ENCODE results near the gene SLC22A17. TPM values are rescaled to one million over a fixed set of nuclear protein-coding genes. Genes with fewer than 3 reads are reported as not detected.

SLC22A17 gene
- total RNA-seq, 1 experiment from 2014 or later, result not detected

DNA sequence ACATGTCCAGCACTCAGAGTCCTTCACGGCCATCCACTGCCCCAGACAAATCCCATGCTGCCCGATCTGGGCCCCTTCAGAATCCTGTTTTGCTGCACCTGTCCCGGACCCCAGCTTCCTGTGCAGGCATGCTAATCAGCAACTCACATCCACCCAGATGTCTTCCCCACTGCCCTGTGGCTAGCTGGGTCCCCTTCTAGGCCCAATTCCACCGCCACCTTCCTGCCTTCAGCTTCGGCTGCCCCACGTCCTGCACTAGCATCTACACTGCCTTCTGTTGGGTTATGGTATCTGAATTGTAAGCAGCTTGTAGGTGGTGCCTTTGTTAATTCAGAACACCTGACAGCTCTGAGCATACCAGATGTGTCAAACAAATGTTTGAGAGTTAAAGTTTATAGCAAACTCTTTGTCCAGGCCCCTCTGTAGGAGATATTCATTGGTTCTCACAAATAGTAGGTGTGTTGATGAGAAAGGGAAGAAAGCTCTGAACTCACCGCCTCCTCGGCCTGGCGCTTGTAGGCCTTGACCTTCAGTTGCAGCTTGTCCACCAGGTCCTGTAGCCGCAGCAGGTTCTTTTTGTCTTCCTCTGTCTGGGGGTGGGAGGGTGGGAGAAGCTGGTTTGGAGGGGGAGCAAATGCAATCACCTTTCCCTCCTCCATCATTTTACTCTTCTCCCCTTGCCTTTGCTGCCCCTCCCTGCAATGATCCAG is 30.2 kb upstream of the SLC22A17 start:
- intact Hi-C loops (cut with micrococcal nuclease; ENCODE audit: unreplicated experiment), result no loop called here
- no peaks in the 10 kb centered on the region for H3F3A ChIP-seq (ENCODE audit: insufficient read depth, low read depth)
- no peak overlapping the region for H3K27ac ChIP-seq
- H3K9me3 ChIP-seq (ENCODE audit: insufficient read depth, low read depth), result no peaks in the 10 kb centered on the region
- peaks cover 71% of the 10 kb centered on the region for H3K27me3 ChIP-seq (ENCODE audit: insufficient read depth, low read depth)
- H4K20me1 ChIP-seq (ENCODE audit: insufficient read depth), result no peaks in the 10 kb centered on the region
- no TSS peak for BruUV-seq (replicated peaks)
- CTCF ChIA-PET, result no interaction called here
- no peaks in the 10 kb centered on the region for H3K9me2 ChIP-seq (ENCODE audit: insufficient read depth)
- DNase-seq, result no peak
- no peaks in the 10 kb centered on the region for H3K79me2 ChIP-seq (ENCODE audit: low read depth)
- TF ChIP-seq, protein P1, sequence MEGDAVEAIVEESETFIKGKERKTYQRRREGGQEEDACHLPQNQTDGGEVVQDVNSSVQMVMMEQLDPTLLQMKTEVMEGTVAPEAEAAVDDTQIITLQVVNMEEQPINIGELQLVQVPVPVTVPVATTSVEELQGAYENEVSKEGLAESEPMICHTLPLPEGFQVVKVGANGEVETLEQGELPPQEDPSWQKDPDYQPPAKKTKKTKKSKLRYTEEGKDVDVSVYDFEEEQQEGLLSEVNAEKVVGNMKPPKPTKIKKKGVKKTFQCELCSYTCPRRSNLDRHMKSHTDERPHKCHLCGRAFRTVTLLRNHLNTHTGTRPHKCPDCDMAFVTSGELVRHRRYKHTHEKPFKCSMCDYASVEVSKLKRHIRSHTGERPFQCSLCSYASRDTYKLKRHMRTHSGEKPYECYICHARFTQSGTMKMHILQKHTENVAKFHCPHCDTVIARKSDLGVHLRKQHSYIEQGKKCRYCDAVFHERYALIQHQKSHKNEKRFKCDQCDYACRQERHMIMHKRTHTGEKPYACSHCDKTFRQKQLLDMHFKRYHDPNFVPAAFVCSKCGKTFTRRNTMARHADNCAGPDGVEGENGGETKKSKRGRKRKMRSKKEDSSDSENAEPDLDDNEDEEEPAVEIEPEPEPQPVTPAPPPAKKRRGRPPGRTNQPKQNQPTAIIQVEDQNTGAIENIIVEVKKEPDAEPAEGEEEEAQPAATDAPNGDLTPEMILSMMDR (conservative IDR thresholded peaks at IDR 0.05), result no peak
- no peak for TF ChIP-seq EZH2 (IDR thresholded peaks at IDR 0.05; ENCODE audit: low read depth)
- H3K4me3 ChIP-seq, result no peak overlapping the region
- no peak overlapping the region for H2AFZ ChIP-seq
- H3K4me1 ChIP-seq (replicated peaks; ENCODE audit: insufficient read depth), result no peaks in the 10 kb centered on the region
- H3K4me2 ChIP-seq, result no peak overlapping the region
- H3K36me3 ChIP-seq (ENCODE audit: low read depth), result no peaks in the 10 kb centered on the region
- POLR2A ChIA-PET (ENCODE audit: unreplicated experiment), result no interaction called here

DNA sequence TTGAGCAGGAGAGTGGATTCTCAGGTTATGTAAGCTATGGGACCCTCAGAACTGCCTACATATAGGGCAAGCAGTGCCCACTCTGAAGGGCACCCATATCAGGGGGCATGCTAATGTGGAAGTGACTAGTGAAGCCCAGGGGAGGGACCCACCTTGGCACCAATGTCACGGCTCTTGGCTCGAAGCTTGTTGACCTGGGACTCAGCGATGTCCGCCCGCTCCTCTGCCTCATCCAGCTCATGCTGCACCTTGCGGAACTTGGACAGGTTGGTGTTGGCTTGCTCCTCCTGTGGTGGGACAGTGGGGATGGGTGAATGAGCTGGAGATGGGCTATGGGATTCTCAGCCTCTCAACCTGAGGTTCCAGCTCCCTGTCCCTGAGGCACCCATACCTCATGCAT is 29.6 kb upstream of the SLC22A17 start:
- TF ChIP-seq, protein P1 (conservative IDR thresholded peaks at IDR 0.05), result no peak
- no peak for TF ChIP-seq EZH2 (IDR thresholded peaks at IDR 0.05; ENCODE audit: low read depth)
- Histone ChIP-seq H3F3A (ENCODE audit: insufficient read depth, low read depth) (no peaks in the 10 kb centered on the region), H3K4me2 (no peak overlapping the region), H3K9me2 (ENCODE audit: insufficient read depth) (no peaks in the 10 kb centered on the region), H3K27ac (no peak overlapping the region), H3K4me1 (replicated peaks; ENCODE audit: insufficient read depth) (no peaks in the 10 kb centered on the region), H2AFZ (no peak overlapping the region), H4K20me1 (ENCODE audit: insufficient read depth) (no peaks in the 10 kb centered on the region), H3K4me3 (no peak overlapping the region), H3K79me2 (ENCODE audit: low read depth) (no peaks in the 10 kb centered on the region), H3K27me3 (ENCODE audit: insufficient read depth, low read depth) (peaks cover 72% of the 10 kb centered on the region), H3K9me3 (ENCODE audit: insufficient read depth, low read depth) (no peaks in the 10 kb centered on the region), H3K36me3 (ENCODE audit: low read depth) (no peaks in the 10 kb centered on the region)
- CTCF ChIA-PET, result no interaction called here
- BruUV-seq (replicated peaks), result no TSS peak
- no peak for DNase-seq
- POLR2A ChIA-PET (ENCODE audit: unreplicated experiment), result no interaction called here
- intact Hi-C loops (cut with micrococcal nuclease; ENCODE audit: unreplicated experiment), result no loop called here

DNA sequence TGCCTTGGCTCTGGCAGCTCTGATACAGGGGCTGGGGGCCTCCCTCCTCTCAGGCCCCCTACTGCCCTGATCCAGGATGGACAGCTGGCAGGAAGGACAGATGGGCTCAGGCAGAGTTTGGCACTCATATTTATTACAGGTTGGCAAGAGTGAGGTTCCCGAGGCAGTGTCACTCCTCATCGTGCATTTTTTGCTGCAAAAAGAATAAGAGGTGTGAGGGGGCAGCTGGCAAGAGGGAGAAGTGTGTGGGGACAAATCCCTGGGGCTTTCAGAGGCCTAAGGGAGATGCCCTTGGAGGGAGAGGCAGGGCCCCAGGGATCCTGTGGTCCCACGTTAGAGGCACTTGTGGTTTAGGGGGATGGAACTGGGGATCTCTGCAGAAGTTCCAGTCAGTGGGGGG is 29.2 kb upstream of the SLC22A17 start:
- BruUV-seq (replicated peaks), result no TSS peak
- H3K4me2 ChIP-seq, result no peak overlapping the region
- no peaks in the 10 kb centered on the region for H3K4me1 ChIP-seq (replicated peaks; ENCODE audit: insufficient read depth)
- H3K36me3 ChIP-seq (ENCODE audit: low read depth), result no peaks in the 10 kb centered on the region
- TF ChIP-seq, protein P1 (conservative IDR thresholded peaks at IDR 0.05), result no peak
- no peak for TF ChIP-seq EZH2 (IDR thresholded peaks at IDR 0.05; ENCODE audit: low read depth)
- no peak for DNase-seq
- no peak overlapping the region for H3K27ac ChIP-seq
- H3K79me2 ChIP-seq (ENCODE audit: low read depth), result no peaks in the 10 kb centered on the region
- H3K9me2 ChIP-seq (ENCODE audit: insufficient read depth), result no peaks in the 10 kb centered on the region
- peaks cover 72% of the 10 kb centered on the region for H3K27me3 ChIP-seq (ENCODE audit: insufficient read depth, low read depth)
- H4K20me1 ChIP-seq (ENCODE audit: insufficient read depth), result no peaks in the 10 kb centered on the region
- no peak overlapping the region for H2AFZ ChIP-seq
- no peaks in the 10 kb centered on the region for H3K9me3 ChIP-seq (ENCODE audit: insufficient read depth, low read depth)
- ChIA-PET CTCF (no interaction called here), POLR2A (ENCODE audit: unreplicated experiment) (no interaction called here)
- no peaks in the 10 kb centered on the region for H3F3A ChIP-seq (ENCODE audit: insufficient read depth, low read depth)
- no peak overlapping the region for H3K4me3 ChIP-seq
- intact Hi-C loops (cut with micrococcal nuclease; ENCODE audit: unreplicated experiment), result loop anchor here (2.0 kb wide), 1 partner anchor 261 kb away; no protein-coding TSS in a partner anchor
